AG10803 (cell line): ENCODE results near the gene HSH2D.

ENCODE experiments used
- DNase-seq: peaks from one replicate; pipeline ENCODE4 v3.0.0; 2010; ENCODE audit warnings: low read depth
- H3K4me3 ChIP-seq: 2 replicates; pipeline ENCODE4 v1.5.1; 2011; ENCODE audit warnings: mild to moderate bottlenecking, low read length, control low read depth
- CTCF ChIP-seq: conservative IDR thresholded peaks from 2 replicates; pipeline ENCODE4 v1.5.1; 2011; ENCODE audit warnings: mild to moderate bottlenecking, low read length, control low read depth, inconsistent platforms

Gene HSH2D

GRCh38 chr19:16197188-16197621 is 53.7 kb downstream of the HSH2D start:
- no peak for TF ChIP-seq CTCF
- peak overlapping the region; percentile 99 for H3K4me3 ChIP-seq
- DNase-seq: peak; percentile 93

- TF ChIP-seq CTCF: no peak
- peak within 1 kb of the TSS; percentile 99 for H3K4me3 ChIP-seq
- peak; percentile 97 for DNase-seq
These were observed 54.3 kb downstream of the HSH2D start, which contains the start of gene AP1M1 for GRCh38 chr19:16197622-16198369. TSS of gene AP1M1 (plus strand) at chr19:16197911. CDS start at chr19:16198027, 116 bp downstream.

GRCh38 chr19:16198370-16198651 is 54.8 kb downstream of the HSH2D start:
- no peak for DNase-seq
- peak overlapping the region; percentile 99 for H3K4me3 ChIP-seq
- no peak for TF ChIP-seq CTCF

GRCh38 chr19:16199275-16199932 is 55.9 kb downstream of the HSH2D start:
- no peak for TF ChIP-seq CTCF
- H3K4me3 ChIP-seq: peak overlapping the region; percentile 99
- no peak for DNase-seq

GRCh38 chr19:16200038-16201010 is 56.8 kb downstream of the HSH2D start:
- DNase-seq: peak; percentile 78
- H3K4me3 ChIP-seq: no peak overlapping the region
- TF ChIP-seq CTCF: peak; percentile 20

- DNase-seq: no peak
- no peak overlapping the region for H3K4me3 ChIP-seq
- TF ChIP-seq CTCF: no peak
These were observed 57.5 kb downstream of the HSH2D start for GRCh38 chr19:16201011-16201391.
